Endothelial cell of umbilical vein (primary cell): ENCODE results near the gene TOR1A. TPM values are rescaled to one million over a fixed set of nuclear protein-coding genes. Genes with fewer than 3 reads are reported as not detected.

Experiments
- BruUV-seq: library from RNA; stranded (reverse); fragments of 400-500 nt; replicated peaks from 2 replicates; lab custom pipeline; 2021; lab: Mats Ljungman, UMichigan
- CTCF ChIA-PET: fragments of 300-600, 350-600 bp; sonication (Branson Sonifier 250); formaldehyde crosslinking; loops from one replicate; lab custom pipeline; 2021; ENCODE audit warnings: antibody characterized with exemption, inconsistent platforms; lab: Charles Lee
- POLR2A ChIA-PET: fragments of 300-600, 350-600 bp; sonication (Branson Sonifier 250); formaldehyde crosslinking; loops from one replicate; lab custom pipeline; 2021; ENCODE audit warnings: antibody characterized with exemption, inconsistent platforms; lab: Charles Lee
- DNase-seq: peaks from one replicate; pipeline ENCODE4 v3.0.0-alpha.2; 2011; ENCODE audit warnings: low read depth, low spot score
- FAIRE-seq: peaks from 2 replicates; lab custom pipeline; 2011; peaks lifted over from hg19 to GRCh38; lab: Jason Lieb, UNC
- H2AFZ ChIP-seq: 2 replicates; pipeline ENCODE4 v1.6.0; 2012; ENCODE audit warnings: low read depth, low read length, control low read depth, inconsistent platforms
- H3K27ac ChIP-seq: 2 replicates; pipeline ENCODE4 v1.5.1; 2011; ENCODE audit warnings: low read depth, mild to moderate bottlenecking, control low read depth, low read length, moderate library complexity; ENCODE audit not compliant: insufficient read depth
- H3K27me3 ChIP-seq, 2 experiments: 2 replicates each; pipeline versions ENCODE4 v1.6.0 to v1.6.1; 2011; ENCODE audit warnings: low read length in 2 of 2, mixed read lengths in 1 of 2; ENCODE audit not compliant: control insufficient read depth in 2 of 2, insufficient read depth in 2 of 2
- H3K36me3 ChIP-seq, 2 experiments: 2 replicates in 1 of 2; 3 replicates in 1 of 2; pipeline ENCODE4 v1.5.1; 2011; ENCODE audit warnings: low read length in 2 of 2, mild to moderate bottlenecking in 1 of 2, moderate library complexity in 1 of 2; ENCODE audit not compliant: control insufficient read depth in 2 of 2, insufficient read depth in 2 of 2; ENCODE audit errors: extremely low read depth in 1 of 2
- H3K4me1 ChIP-seq: 3 replicates; pipeline ENCODE4 v1.5.1; 2011; ENCODE audit warnings: mild to moderate bottlenecking, low read length; ENCODE audit not compliant: control insufficient read depth, insufficient read depth; ENCODE audit errors: extremely low read depth
- H3K4me2 ChIP-seq: 2 replicates; pipeline ENCODE4 v1.6.1; 2011; ENCODE audit warnings: low read length, control low read depth, mixed read lengths; ENCODE audit not compliant: insufficient read depth
- H3K4me3 ChIP-seq, 3 experiments: fragments of 200-600 bp in 1 of 3; sonication (generic), shearing (Covaris generic) in 1 of 3; replicated peaks in 1 of 3; 2 replicates each; pipeline ENCODE4 v1.5.1; 2011 to 2016; ENCODE audit warnings: control low read depth in 3 of 3, low read length in 3 of 3, mild to moderate bottlenecking in 2 of 3, inconsistent platforms in 1 of 3, low read depth in 1 of 3, moderate library complexity in 1 of 3; ENCODE audit not compliant: insufficient read depth in 1 of 3
- H3K79me2 ChIP-seq: 2 replicates; pipeline ENCODE4 v1.6.0; 2012; ENCODE audit warnings: low read length, inconsistent platforms; ENCODE audit not compliant: control insufficient read depth, insufficient read depth
- H3K9ac ChIP-seq: replicated peaks from 2 replicates; pipeline ENCODE3; 2011; ENCODE audit warnings: low read length, control low read depth; ENCODE audit not compliant: insufficient read depth; ENCODE audit errors: extremely low read depth
- H3K9me1 ChIP-seq: replicated peaks from 3 replicates; pipeline ENCODE4 v1.6.0; 2011; ENCODE audit warnings: mild to moderate bottlenecking, low read length; ENCODE audit not compliant: control insufficient read depth, insufficient read depth; ENCODE audit errors: extremely low read depth
- H3K9me3 ChIP-seq: replicated peaks from 2 replicates; pipeline ENCODE4 v1.5.1; 2012; ENCODE audit warnings: low read length, inconsistent platforms; ENCODE audit not compliant: control insufficient read depth, insufficient read depth
- H4K20me1 ChIP-seq: replicated peaks from 2 replicates; pipeline ENCODE3; 2011; ENCODE audit warnings: mild to moderate bottlenecking, low read length; ENCODE audit not compliant: control insufficient read depth, insufficient read depth; ENCODE audit errors: extremely low read depth
- CTCF ChIP-seq, 2 donors: IDR thresholded peaks; 1 replicate in 1 of 2; 2 replicates in 1 of 2; pipeline ENCODE4 v1.5.1; 2011; ENCODE audit warnings: low read length in 2 of 2, mild to moderate bottlenecking in 2 of 2, moderate library complexity in 2 of 2, control low read depth in 1 of 2, inconsistent platforms in 1 of 2, low read depth in 1 of 2; ENCODE audit not compliant: insufficient read depth in 1 of 2; ENCODE audit errors: extremely low read depth in 1 of 2
- EZH2 ChIP-seq: IDR thresholded peaks from 2 replicates; pipeline ENCODE4 v1.6.1; 2012; ENCODE audit warnings: borderline replicate concordance, low read depth, mild to moderate bottlenecking, moderate library complexity, low read length, inconsistent platforms; ENCODE audit not compliant: severe bottlenecking
- FOS ChIP-seq: IDR thresholded peaks from 2 replicates; pipeline ENCODE4 v1.6.1; 2011; ENCODE audit warnings: mild to moderate bottlenecking, low read length, moderate library complexity, borderline replicate concordance; ENCODE audit not compliant: insufficient read depth
- GATA2 ChIP-seq: IDR thresholded peaks from 2 replicates; pipeline ENCODE4 v1.7.0; 2011; ENCODE audit warnings: low read depth, mild to moderate bottlenecking, moderate library complexity, mixed read lengths, low read length; ENCODE audit not compliant: insufficient read length, insufficient read depth
- JUN ChIP-seq: IDR thresholded peaks from 2 replicates; pipeline ENCODE4 v1.6.1; 2011; ENCODE audit warnings: borderline replicate concordance, low read depth; ENCODE audit not compliant: insufficient read length, insufficient read depth
- MAX ChIP-seq: IDR thresholded peaks from 2 replicates; pipeline ENCODE4 v1.6.1; 2011; ENCODE audit not compliant: insufficient read depth, insufficient read length
- MYC ChIP-seq: IDR thresholded peaks from one replicate; pipeline ENCODE4 v1.6.1; 2011; ENCODE audit warnings: mild to moderate bottlenecking, low read depth, low read length
- POLR2A ChIP-seq: IDR thresholded peaks from 2 replicates; pipeline ENCODE4 v1.6.1; 2012; ENCODE audit warnings: low read depth, mild to moderate bottlenecking, control low read depth, low read length
- POLR2AphosphoS5 ChIP-seq: IDR thresholded peaks from 2 replicates; pipeline ENCODE4 v1.6.1; 2012; ENCODE audit warnings: low read depth, mild to moderate bottlenecking, control low read depth, low read length, moderate library complexity; ENCODE audit not compliant: insufficient read depth
- dilution Hi-C: fragments of 300-500 bp; cut with MboI; formaldehyde crosslinking; loops from one replicate; pipeline ENCODE4 v1.15.0; 2019; ENCODE audit warnings: low sequenced_read_pairs; ENCODE audit not compliant: extremely low pct_ligation_motif_present
- intact Hi-C: fragments of 100-400 bp; cut with micrococcal nuclease; formaldehyde crosslinking; loops from one replicate; pipeline ENCODE4 v1.10.0; 2022
- polyA plus RNA-seq, 4 experiments: library from polyadenylated mRNA; depleted of rRNA in 3 of 4; stranded (reverse) in 3 of 4; unstranded in 1 of 4; fragments of >200 nt; gene quantifications; 2 replicates each; pipeline versions ENCODE4 v1.2.1 to v1.2.3, GENCODE V29; 2011 to 2012; ENCODE audit warnings: missing spikeins in 1 of 4
- total RNA-seq: library from RNA; stranded (reverse); gene quantifications from 2 replicates; pipeline ENCODE4 v1.2.3, GENCODE V29; 2021

Gene TOR1A
- total and polyA plus RNA-seq, 2 donors (not counting 3 experiments of a cell fraction or from before 2014, with no cell fraction given), result 57.8 to 89.8 TPM

DNA sequence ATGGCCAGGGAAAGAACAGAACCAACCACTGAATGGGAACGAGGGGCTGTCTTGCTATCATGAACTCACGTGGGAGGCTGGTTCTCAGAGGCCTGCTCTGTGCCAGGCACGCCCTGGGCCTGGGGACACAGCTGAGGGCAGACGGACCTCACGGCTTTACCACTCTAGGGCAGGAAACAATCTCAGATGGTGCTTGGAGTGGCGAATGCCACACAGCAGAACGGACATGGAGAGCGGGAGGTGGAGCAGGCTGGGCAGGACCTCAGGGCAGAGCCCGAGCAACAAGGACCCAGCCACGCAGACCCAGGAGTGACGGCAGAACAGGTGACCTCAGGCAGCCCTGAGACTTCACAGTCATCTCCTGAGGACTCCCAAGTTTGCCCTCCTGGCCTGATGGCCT is 8.7 kb downstream of the TOR1A start:
- dilution Hi-C loops (no loop called here), intact Hi-C loops (no loop called here)
- no peak for TF ChIP-seq FOS
- TF ChIP-seq MAX, result no peak
- no peak for TF ChIP-seq GATA2
- no peak for TF ChIP-seq MYC
- no peak for TF ChIP-seq POLR2AphosphoS5
- TF ChIP-seq EZH2, result no peak
- no peak for TF ChIP-seq CTCF (IDR thresholded peaks at IDR 0.05; ENCODE audit: extremely low read depth in 1 of 2, insufficient read depth in 1 of 2, low read depth in 1 of 2, low read length in 2 of 2)
- TF ChIP-seq JUN, result no peak
- no peak for TF ChIP-seq POLR2A
- H3K9me1 ChIP-seq, result no peaks in the 10 kb centered on the region
- no peak for DNase-seq
- H3K9me3 ChIP-seq, result no peaks in the 10 kb centered on the region
- H3K27me3 ChIP-seq, result no peaks in the 10 kb centered on the region
- peaks cover 9 to 22% of the 10 kb centered on the region in 2 experiments for H3K36me3 ChIP-seq
- no peaks in the 10 kb centered on the region for H4K20me1 ChIP-seq
- H3K4me2 ChIP-seq, result no peak overlapping the region
- FAIRE-seq, result no peak
- ChIA-PET POLR2A (no interaction called here), CTCF (no interaction called here)
- H3K79me2 ChIP-seq, result no peaks in the 10 kb centered on the region
- no peaks in the 10 kb centered on the region for H3K4me1 ChIP-seq
- H3K4me3 ChIP-seq, result no peak overlapping the region
- H2AFZ ChIP-seq, result no peak overlapping the region
- BruUV-seq, result no TSS peak
- H3K9ac ChIP-seq, result no peak overlapping the region
- H3K27ac ChIP-seq, result no peak overlapping the region
